Measurements from ENCODE around the gene ZHX3. TPM values are rescaled to one million over a fixed set of nuclear protein-coding genes. Genes with fewer than 3 reads are reported as not detected.

Gene ZHX3
- total RNA-seq, 8 experiments from 2014 or later = 6.6 to 20.6 (median 13.0) TPM

- H3K4me3 ChIP-seq = no peak overlapping the region
- WGBS, 10 experiments = 74 to 96% (median 82%) methylated on average over 1 to 5 of the region's 9 CpGs; no CpG with 5 or more reads in 5 of the 10 experiments
- in situ Hi-C loops (cut with MboI; ENCODE audit: low pct_unique_long_range_greater_than_20kb in 2 of 9, low sequenced_read_pairs in 9 of 9, unreplicated experiment in 9 of 9) = no loop called here
- no peaks in the 10 kb centered on the region for H3K4me1 ChIP-seq (replicated peaks in 1 of 2)
- no peak overlapping the region for H3K27ac ChIP-seq
- no peak for ATAC-seq (replicated peaks in 6 of 8)
Measured at GRCh38 chr20:41359541-41360011, 42.0 kb upstream of the ZHX3 start.

- in situ Hi-C loops (cut with MboI; ENCODE audit: low pct_unique_long_range_greater_than_20kb in 2 of 9, low sequenced_read_pairs in 9 of 9, unreplicated experiment in 9 of 9) = no loop called here
- WGBS, 10 experiments = 80 to 100% (median 90%) methylated on average over 1 to 4 of the region's 7 CpGs; no CpG with 5 or more reads in 4 of the 10 experiments
- no peak overlapping the region for H3K4me3 ChIP-seq
Measured at GRCh38 chr20:41358717-41359116, 41.2 kb upstream of the ZHX3 start.

GRCh38 chr20:41358230-41358629, 40.7 kb upstream of the ZHX3 start:
- Histone ChIP-seq H3K27ac (no peak overlapping the region), H3K4me1 (replicated peaks in 1 of 2) (no peaks in the 10 kb centered on the region), H3K4me3 (no peak overlapping the region)
- ATAC-seq (replicated peaks in 6 of 8) = no peak
- in situ Hi-C loops (cut with MboI; ENCODE audit: low pct_unique_long_range_greater_than_20kb in 2 of 9, low sequenced_read_pairs in 9 of 9, unreplicated experiment in 9 of 9) = no loop called here
- WGBS, 10 experiments = 67 to 100% (median 97%) methylated on average over 1 to 3 of the region's 9 CpGs; no CpG with 5 or more reads in 4 of the 10 experiments

More at GRCh38 chr20:41358717-41359116, 41.2 kb upstream of the ZHX3 start:
- Histone ChIP-seq H3K27ac (no peak overlapping the region), H3K4me1 (replicated peaks in 1 of 2) (no peaks in the 10 kb centered on the region)
- ATAC-seq (replicated peaks in 6 of 8) = no peak

- Histone ChIP-seq H3K27ac (no peak overlapping the region), H3K4me1 (replicated peaks in 1 of 2) (no peaks in the 10 kb centered on the region), H3K4me3 (no peak overlapping the region)
- 97 to 100% methylated on average over 2 to 5 of the region's 11 CpGs; no CpG with 5 or more reads in 8 of the 10 experiments for WGBS, 10 experiments
- no peak for ATAC-seq (replicated peaks in 6 of 8)
- in situ Hi-C loops (cut with MboI; ENCODE audit: low pct_unique_long_range_greater_than_20kb in 2 of 9, low sequenced_read_pairs in 9 of 9, unreplicated experiment in 9 of 9) = no loop called here
Measured at GRCh38 chr20:41357424-41358163, 40.1 kb upstream of the ZHX3 start.

GRCh38 chr20:41356951-41357350, 39.4 kb upstream of the ZHX3 start:
- Histone ChIP-seq H3K4me3 (no peak overlapping the region), H3K27ac (no peak overlapping the region), H3K4me1 (replicated peaks in 1 of 2) (no peaks in the 10 kb centered on the region)
- 75 to 84% (median 77%) methylated on average over 2 to 9 of the region's 13 CpGs; no CpG with 5 or more reads in 7 of the 10 experiments for WGBS, 10 experiments
- in situ Hi-C loops (cut with MboI; ENCODE audit: low pct_unique_long_range_greater_than_20kb in 2 of 9, low sequenced_read_pairs in 9 of 9, unreplicated experiment in 9 of 9) = no loop called here
- no peak for ATAC-seq (replicated peaks in 6 of 8)

- ATAC-seq (replicated peaks in 6 of 8) = no peak
- in situ Hi-C loops (cut with MboI; ENCODE audit: low pct_unique_long_range_greater_than_20kb in 2 of 9, low sequenced_read_pairs in 9 of 9, unreplicated experiment in 9 of 9) = no loop called here
- Histone ChIP-seq H3K27ac (no peak overlapping the region), H3K4me1 (replicated peaks in 1 of 2) (no peaks in the 10 kb centered on the region), H3K4me3 (no peak overlapping the region)
- 100% methylated on average over 1 to 2 of the region's 7 CpGs; no CpG with 5 or more reads in 7 of the 10 experiments for WGBS, 10 experiments
Measured at GRCh38 chr20:41355598-41356203, 38.2 kb upstream of the ZHX3 start.

GRCh38 chr20:41355192-41355591, 37.7 kb upstream of the ZHX3 start:
- ATAC-seq (replicated peaks in 6 of 8) = no peak
- 90 to 100% (median 96%) methylated on average over 1 to 3 of the region's 3 CpGs; no CpG with 5 or more reads in 6 of the 10 experiments for WGBS, 10 experiments
- Histone ChIP-seq H3K27ac (no peak overlapping the region), H3K4me3 (no peak overlapping the region), H3K4me1 (replicated peaks in 1 of 2) (no peaks in the 10 kb centered on the region)
- in situ Hi-C loops (cut with MboI; ENCODE audit: low pct_unique_long_range_greater_than_20kb in 2 of 9, low sequenced_read_pairs in 9 of 9, unreplicated experiment in 9 of 9) = no loop called here

- ATAC-seq (replicated peaks in 6 of 8) = no peak
- in situ Hi-C loops (cut with MboI; ENCODE audit: low pct_unique_long_range_greater_than_20kb in 2 of 9, low sequenced_read_pairs in 9 of 9, unreplicated experiment in 9 of 9) = no loop called here
- no peaks in the 10 kb centered on the region for H3K4me1 ChIP-seq (replicated peaks in 1 of 2)
- no peak overlapping the region for H3K4me3 ChIP-seq
- H3K27ac ChIP-seq = no peak overlapping the region
Measured at GRCh38 chr20:41353530-41353929, 36.0 kb upstream of the ZHX3 start.

GRCh38 chr20:41352666-41353065, 35.1 kb upstream of the ZHX3 start:
- H3K4me1 ChIP-seq (replicated peaks in 1 of 2) = peaks cover 0 to 4% of the 10 kb centered on the region in 2 donors
- 39 to 100% (median 77%) methylated on average over 1 to 3 of the region's 5 CpGs; no CpG with 5 or more reads in 4 of the 10 experiments for WGBS, 10 experiments
- H3K4me3 ChIP-seq = no peak overlapping the region
- H3K27ac ChIP-seq = no peak overlapping the region
- in situ Hi-C loops (cut with MboI; ENCODE audit: low pct_unique_long_range_greater_than_20kb in 2 of 9, low sequenced_read_pairs in 9 of 9, unreplicated experiment in 9 of 9) = no loop called here
- no peak for ATAC-seq (replicated peaks in 6 of 8)

- no peak overlapping the region for H3K4me3 ChIP-seq
- WGBS, 10 experiments = 100% methylated on average over 1 of the region's 4 CpGs; no CpG with 5 or more reads in 9 of the 10 experiments
- in situ Hi-C loops (cut with MboI; ENCODE audit: low pct_unique_long_range_greater_than_20kb in 2 of 9, low sequenced_read_pairs in 9 of 9, unreplicated experiment in 9 of 9) = no loop called here
- H3K4me1 ChIP-seq (replicated peaks in 1 of 2) = peaks cover 0 to 7% of the 10 kb centered on the region in 2 donors
- no peak overlapping the region for H3K27ac ChIP-seq
- peak in 1 of 8 experiments; percentile 38 for ATAC-seq (replicated peaks in 6 of 8)
Measured at GRCh38 chr20:41352106-41352505, 34.6 kb upstream of the ZHX3 start.

- ATAC-seq (replicated peaks in 6 of 8) = peak in 1 of 8 experiments; percentile 46
- no peak overlapping the region for H3K27ac ChIP-seq
- in situ Hi-C loops (cut with MboI; ENCODE audit: low pct_unique_long_range_greater_than_20kb in 2 of 9, low sequenced_read_pairs in 9 of 9, unreplicated experiment in 9 of 9) = no loop called here
- H3K4me1 ChIP-seq (replicated peaks in 1 of 2) = peaks cover 0 to 7% of the 10 kb centered on the region in 2 donors
- WGBS, 10 experiments = 71 to 97% (median 81%) methylated on average over 1 to 4 of the region's 7 CpGs; no CpG with 5 or more reads in 4 of the 10 experiments
- H3K4me3 ChIP-seq = no peak overlapping the region
Measured at GRCh38 chr20:41350408-41350962, 33.0 kb upstream of the ZHX3 start.

GRCh38 chr20:41349943-41350342, 32.4 kb upstream of the ZHX3 start:
- in situ Hi-C loops (cut with MboI; ENCODE audit: low pct_unique_long_range_greater_than_20kb in 2 of 9, low sequenced_read_pairs in 9 of 9, unreplicated experiment in 9 of 9) = loop anchor here in 8 of 9 experiments (10.0 to 25.0 kb wide), 4 partner anchors 175 to 388 kb away; no protein-coding TSS in a partner anchor
- H3K27ac ChIP-seq = no peak overlapping the region
- WGBS, 10 experiments = 100% methylated on average over 3 of the region's 7 CpGs; no CpG with 5 or more reads in 9 of the 10 experiments
- H3K4me3 ChIP-seq = no peak overlapping the region
- peaks cover 0 to 7% of the 10 kb centered on the region in 2 donors for H3K4me1 ChIP-seq (replicated peaks in 1 of 2)
- ATAC-seq (replicated peaks in 6 of 8) = no peak

GRCh38 chr20:41349266-41349665, 31.7 kb upstream of the ZHX3 start:
- WGBS, 10 experiments = 70 to 100% (median 100%) methylated on average over 1 to 2 of the region's 2 CpGs; no CpG with 5 or more reads in 1 of the 10 experiments
- in situ Hi-C loops (cut with MboI; ENCODE audit: low pct_unique_long_range_greater_than_20kb in 2 of 9, low sequenced_read_pairs in 9 of 9, unreplicated experiment in 9 of 9) = loop anchor here in 8 of 9 experiments (10.0 to 25.0 kb wide), 4 partner anchors 174 to 387 kb away; no protein-coding TSS in a partner anchor

More at GRCh38 chr20:41349266-41349665, 31.7 kb upstream of the ZHX3 start:
- Histone ChIP-seq H3K27ac (no peak overlapping the region), H3K4me3 (no peak overlapping the region), H3K4me1 (replicated peaks in 1 of 2) (peaks cover 0 to 7% of the 10 kb centered on the region in 2 donors)
- ATAC-seq (replicated peaks in 6 of 8) = peak in 1 of 8 experiments; percentile 60

Measured in motor neuron (in vitro differentiated cells).